SK-N-SH treated with all-trans-retinoic acid at 6 μM for 48 hours (cell line): ENCODE data around the gene PDGFD.

Source experiments
- ARNTL ChIP-seq: fragments of 450-650 bp; formaldehyde crosslinking; IDR thresholded peaks from 2 replicates; pipeline ENCODE4 v1.5.0; 2020; ENCODE audit warnings: low read depth, mild to moderate bottlenecking, moderate library complexity, borderline replicate concordance
- BACH2 ChIP-seq: fragments of 250-450 bp; sonication (Bioruptor Pico); IDR thresholded peaks from 2 replicates; pipeline ENCODE4 v1.9.0; 2021; ENCODE audit warnings: mild to moderate bottlenecking, borderline replicate concordance
- CREB5 ChIP-seq: fragments of 250-450 bp; sonication (Bioruptor Pico); IDR thresholded peaks from 2 replicates; pipeline ENCODE4 v1.5.1; 2020; ENCODE audit warnings: low read depth, mild to moderate bottlenecking, moderate library complexity
- CSDC2 ChIP-seq: fragments of 250-450 bp; sonication (Bioruptor Pico); IDR thresholded peaks from 2 replicates; pipeline ENCODE4 v1.5.0; 2020; ENCODE audit warnings: mild to moderate bottlenecking, moderate library complexity
- ESRRG ChIP-seq: fragments of 250-450 bp; sonication (Bioruptor Pico); IDR thresholded peaks from 2 replicates; pipeline ENCODE4 v1.6.1; 2021; ENCODE audit warnings: mild to moderate bottlenecking
- GLIS3 ChIP-seq: fragments of 250-450 bp; sonication (Bioruptor Pico); IDR thresholded peaks from 2 replicates; pipeline ENCODE4 v1.5.0; 2020; ENCODE audit warnings: mild to moderate bottlenecking, moderate library complexity
- ISL1 ChIP-seq: fragments of 250-450 bp; sonication (Bioruptor Pico); IDR thresholded peaks from 2 replicates; pipeline ENCODE4 v2.1.2; 2022; ENCODE audit warnings: mild to moderate bottlenecking, moderate library complexity
- PATZ1 ChIP-seq: fragments of 250-450 bp; sonication (Bioruptor Pico); IDR thresholded peaks from 2 replicates; pipeline ENCODE4 v1.8.0; 2020; ENCODE audit warnings: mild to moderate bottlenecking, moderate library complexity, borderline replicate concordance
- PPARA ChIP-seq: fragments of 250-450 bp; sonication (Bioruptor Pico); IDR thresholded peaks from 2 replicates; pipeline ENCODE4 v1.5.0; 2020; ENCODE audit warnings: mild to moderate bottlenecking, borderline replicate concordance
- RARB ChIP-seq: fragments of 250-450 bp; sonication (Bioruptor Pico); IDR thresholded peaks from 2 replicates; pipeline ENCODE4 v1.8.0; 2021; ENCODE audit warnings: mild to moderate bottlenecking, moderate library complexity
- ZFP3 ChIP-seq: fragments of 250-450 bp; sonication (Bioruptor Pico); IDR thresholded peaks from 2 replicates; pipeline ENCODE4 v1.5.0; 2020; ENCODE audit warnings: mild to moderate bottlenecking, moderate library complexity
- ZFP30 ChIP-seq: fragments of 450-650 bp; formaldehyde crosslinking; IDR thresholded peaks from 2 replicates; pipeline ENCODE4 v1.5.0; 2022; ENCODE audit warnings: mild to moderate bottlenecking, moderate library complexity
- ZNF70 ChIP-seq: fragments of 450-650 bp; formaldehyde crosslinking; IDR thresholded peaks from 2 replicates; pipeline ENCODE4 v1.5.0; 2020; ENCODE audit warnings: mild to moderate bottlenecking, moderate library complexity

GRCh38 chr11:104046331-104046730, 117.6 kb downstream of the PDGFD start:
- TF ChIP-seq CSDC2 (no peak), ZNF70 (no peak), BACH2 (CRISPR knock-in tag) (no peak), CREB5 (CRISPR knock-in tag) (no peak), ARNTL (CRISPR knock-in tag) (no peak), PPARA (CRISPR knock-in tag) (no peak), ZFP30 (CRISPR knock-in tag) (no peak), RARB (CRISPR knock-in tag) (no peak), GLIS3 (CRISPR knock-in tag) (no peak), ISL1 (CRISPR knock-in tag) (no peak), ESRRG (CRISPR knock-in tag) (no peak), ZFP3 (no peak), PATZ1 (no peak)
